Psoas muscle (tissue), 8 donors: ENCODE data around the gene CDH4. TPM values are rescaled to one million over a fixed set of nuclear protein-coding genes. Genes with fewer than 3 reads are reported as not detected.
"Not testable (repeated sequence)": the region's sequence is repeated elsewhere in the genome, so short reads cannot be mapped to it uniquely, and the experiment has no call there.

Experiments
- ATAC-seq, 4 donors: fragments of 200-7000 bp; cut with Tn5 transposase; one replicate each; pipeline ENCODE4 v1.9.1; 2020; ENCODE audit warnings: moderate library complexity in 3 of 4, mild to moderate bottlenecking in 2 of 4
- DNase-seq, 2 donors: peaks; one replicate each; pipeline ENCODE4 v3.0.0-alpha.2; 2020
- H3K27ac ChIP-seq: fragments of 200-600 bp; one replicate; pipeline ENCODE4 v1.8.0; 2022
- H3K27me3 ChIP-seq, 3 donors: fragments of 200-600 bp in 1 of 3; one replicate each; pipeline versions ENCODE4 v1.6.1 to v1.8.0; 2013 to 2022; ENCODE audit warnings: low read length in 2 of 3, mild to moderate bottlenecking in 2 of 3, moderate library complexity in 1 of 3; ENCODE audit not compliant: insufficient read depth in 3 of 3
- H3K36me3 ChIP-seq, 2 donors: fragments of 200-600 bp in 1 of 2; one replicate each; pipeline versions ENCODE4 v1.6.1 to v1.8.0; 2013 to 2022; ENCODE audit warnings: low read depth in 1 of 2, mild to moderate bottlenecking in 1 of 2, moderate library complexity in 1 of 2; ENCODE audit not compliant: insufficient read depth in 1 of 2
- H3K4me1 ChIP-seq: fragments of 200-600 bp; one replicate; pipeline ENCODE4 v1.8.0; 2022
- H3K4me3 ChIP-seq: fragments of 200-600 bp; one replicate; pipeline ENCODE4 v1.8.0; 2022; ENCODE audit warnings: mild to moderate bottlenecking
- H3K9me3 ChIP-seq: fragments of 200-600 bp; one replicate; pipeline ENCODE4 v1.8.0; 2022
- CTCF ChIP-seq: fragments of 200-600 bp; IDR thresholded peaks from one replicate; pipeline ENCODE4 v1.8.0; 2022; ENCODE audit warnings: antibody characterized with exemption
- WGBS, 3 donors: extraction: QIAGEN DNeasy Blood & Tissue Kit; methylation state at CpG; one replicate each; pipeline versions ENCODE4 v1.1.6 to v1.1.7; 2013; 5-methylcytosine and 5-hydroxymethylcytosine counted together
- intact Hi-C, 2 donors: fragments of 100-400 bp; cut with DNase I; formaldehyde crosslinking; loops; one replicate each; pipeline versions ENCODE4 v1.11.0 to v1.14.2; 2022
- polyA plus RNA-seq, 3 donors: library from polyadenylated mRNA; stranded (reverse); fragments of 200-250 nt; gene quantifications; one replicate each; pipeline ENCODE4 v1.2.3, GENCODE V29; 2013
- total RNA-seq, 4 donors: library from RNA; stranded (reverse); fragmentation: NEBNext Ultra II Directional in 2 of 4; extraction: Animal tissue kit (Norgen Biotek cat#: 25700) in 2 of 4; gene quantifications; one replicate each; pipeline versions ENCODE4 v1.2.1 to v1.2.4, GENCODE V29; 2021 to 2023
- donor health status: healthy with polysubstance abuse.
- donor health status: DM: no; HTN: no; CAD: no; lungs with moderate emphysema.
- donor health status: Bipolar disorder and iron deficiency.
- donor health status: healthy.
- donor health status: DM: yes; HTN: yes; CAD: no.
- donor health status: DM: no; HTN: no; CAD: no.
- donor health status: DM: no; HTN: no; CAD: no.
- donor health status: DM: yes; HTN: yes; CAD: no.

The CDH4 gene
- total and polyA plus RNA-seq, 7 donors, result 0.26 to 1.0 (median 0.34) TPM

DNA sequence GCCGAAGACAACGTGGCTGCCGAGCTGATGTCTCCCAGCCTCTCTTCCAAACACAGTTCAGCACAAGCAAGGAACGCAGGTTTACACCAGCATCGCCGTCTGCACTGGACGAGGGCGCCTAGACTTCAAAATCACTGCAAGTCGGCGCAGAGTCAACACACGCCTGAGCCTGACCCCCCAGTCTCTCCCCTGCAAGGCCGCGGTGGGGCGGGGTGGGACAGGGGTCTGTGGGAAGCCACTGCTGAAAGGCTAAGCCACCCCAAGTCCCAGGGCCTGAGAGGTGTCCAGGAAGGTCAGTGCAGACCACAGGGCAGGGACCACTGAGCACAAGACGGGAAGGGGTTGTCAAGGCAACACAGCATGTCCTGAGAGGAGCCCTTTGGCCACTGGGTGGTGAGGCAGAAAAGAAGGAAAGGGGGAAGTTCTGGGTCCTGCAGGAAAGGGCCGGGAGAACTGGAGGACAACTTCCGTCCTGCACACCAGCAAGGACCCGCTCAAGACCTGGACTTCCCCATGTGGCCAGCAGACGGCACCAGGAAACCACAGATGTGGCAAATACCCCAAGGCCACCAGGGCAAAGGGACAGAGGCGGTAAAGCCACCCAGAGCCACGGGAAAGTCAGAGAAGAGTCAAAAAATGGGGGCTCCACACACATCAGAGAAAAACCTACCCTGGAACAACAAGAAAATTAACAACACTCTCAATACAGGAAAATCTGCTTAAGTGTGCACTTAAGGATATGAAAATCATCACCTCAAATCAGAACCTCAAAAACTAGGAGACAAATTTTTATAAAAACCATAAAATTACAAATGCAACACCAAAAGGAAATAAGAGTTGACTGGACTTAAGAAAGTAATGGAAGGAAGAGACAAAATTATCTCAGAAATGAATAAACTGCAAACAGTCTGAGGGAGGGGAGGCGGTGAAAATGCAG is 728.9 kb downstream of the CDH4 start:
- peak in 1 of 2 donors; percentile 50 for DNase-seq
- ATAC-seq, result peak in 3 of 4 donors; percentile 58 to 81 (median 65)
- Histone ChIP-seq H3K9me3 (no peaks in the 10 kb centered on the region), H3K27ac (no peak overlapping the region), H3K4me1 (no peaks in the 10 kb centered on the region), H3K27me3 (no peaks in the 10 kb centered on the region), H3K4me3 (no peak overlapping the region), H3K36me3 (peaks cover 0 to 8% of the 10 kb centered on the region in 2 donors)
- intact Hi-C loops, result no loop called here
- TF ChIP-seq CTCF, result no peak
- WGBS, 3 donors, result 83 to 85% (median 84%) methylated on average over 22 of the region's 22 CpGs

- H3K4me1 ChIP-seq, DNase-seq, H3K36me3 ChIP-seq, H3K9me3 ChIP-seq, ATAC-seq, H3K4me3 ChIP-seq, intact Hi-C loops, H3K27me3 ChIP-seq, H3K27ac ChIP-seq: not testable (repeated sequence)
- WGBS, 3 donors, result 83 to 88% (median 88%) methylated on average over 11 of the region's 11 CpGs
Observed at GRCh38 chr20:61981691-61982090, 729.6 kb downstream of the CDH4 start.

- peaks cover 0 to 9% of the 10 kb centered on the region in 2 donors for H3K36me3 ChIP-seq
- 85 to 89% (median 86%) methylated on average over 17 to 18 of the region's 18 CpGs for WGBS, 3 donors
- intact Hi-C loops, result no loop called here
Observed at GRCh38 chr20:61982191-61982950, 730.3 kb downstream of the CDH4 start.

GRCh38 chr20:61982951-61983315 is 730.9 kb downstream of the CDH4 start:
- ATAC-seq (no peak), DNase-seq (no peak)

More at GRCh38 chr20:61982191-61982950, 730.3 kb downstream of the CDH4 start:
- Histone ChIP-seq H3K4me1 (no peaks in the 10 kb centered on the region), H3K4me3 (no peak overlapping the region), H3K9me3 (no peaks in the 10 kb centered on the region), H3K27ac (no peak overlapping the region), H3K27me3 (no peaks in the 10 kb centered on the region)
- no peak for TF ChIP-seq CTCF
- ATAC-seq (no peak), DNase-seq (no peak)

More at GRCh38 chr20:61982951-61983315, 730.9 kb downstream of the CDH4 start:
- H3K9me3 ChIP-seq, result no peaks in the 10 kb centered on the region
- no peaks in the 10 kb centered on the region for H3K27me3 ChIP-seq
- no peaks in the 10 kb centered on the region for H3K4me1 ChIP-seq
- intact Hi-C loops, result no loop called here
- no peak for TF ChIP-seq CTCF
- no peak overlapping the region for H3K27ac ChIP-seq
- no peak overlapping the region for H3K4me3 ChIP-seq
- 93 to 95% (median 94%) methylated on average over 11 of the region's 11 CpGs for WGBS, 3 donors
- H3K36me3 ChIP-seq, result peaks cover 0 to 14% of the 10 kb centered on the region in 2 donors
